ENCODE measurements around the gene LARP1B. TPM values are rescaled to one million over a fixed set of nuclear protein-coding genes. Genes with fewer than 3 reads are reported as not detected.

LARP1B gene
- total and polyA plus RNA-seq, 2 of the 8 experiments (the other 6 are each of a cell fraction or from before 2014, with no cell fraction given) = 10.6 to 47.0 TPM

- POLR2A ChIA-PET (ENCODE audit: partially characterized antibody) = interaction anchor here (1.2 to 1.6 kb wide), 2 partner anchors 18 to 66 kb away, joined by 3 to 5 read pairs; partner anchors contain the start of genes ABHD18 and MFSD8
- Histone ChIP-seq H3K79me2 (ENCODE audit: control insufficient read depth in 1 of 2, insufficient read depth in 2 of 2, low read length in 2 of 2) (no peaks in the 10 kb centered on the region), H3K14ac (ENCODE audit: insufficient read length) (no peak overlapping the region), H3K4me3 (ENCODE audit: extremely low read depth in 1 of 4, insufficient read depth in 2 of 4, low read depth in 3 of 4, low read length in 4 of 4) (no peak overlapping the region), H4K20me1 (replicated peaks in 1 of 2; ENCODE audit: control insufficient read depth in 1 of 2, insufficient read depth in 2 of 2, low read length in 2 of 2) (no peaks in the 10 kb centered on the region), H3K27ac (ENCODE audit: low read depth, low read length) (no peak overlapping the region), H3K56ac (replicated peaks; ENCODE audit: insufficient read length, low read depth, low read length) (no peak overlapping the region), H2BK20ac (ENCODE audit: low read length) (no peak overlapping the region), H3K36me3 (ENCODE audit: control insufficient read depth in 2 of 4, insufficient read depth in 4 of 4, low read length in 3 of 4) (peaks cover 0 to 10% (median 1%) of the 10 kb centered on the region in 4 experiments; a peak in 2 of 8 replicates), H2BK5ac (ENCODE audit: low read depth, low read length) (no peak overlapping the region), H2BK12ac (ENCODE audit: low read depth, low read length) (no peak overlapping the region), H2BK15ac (ENCODE audit: low read length) (no peak overlapping the region), H2AK5ac (ENCODE audit: low read depth, low read length) (no peak overlapping the region), H3K4me1 (replicated peaks in 1 of 4; ENCODE audit: control insufficient read depth in 3 of 4, insufficient read depth in 4 of 4, low read length in 3 of 4) (no peaks in the 10 kb centered on the region), H3K4me2 (ENCODE audit: insufficient read depth in 1 of 2, low read depth in 2 of 2, low read length in 2 of 2) (no peak overlapping the region), H4K5ac (ENCODE audit: insufficient read length, low read depth, low read length) (no peak overlapping the region), H3K9me3 (ENCODE audit: insufficient read depth in 2 of 2, low read depth in 1 of 2, low read length in 1 of 2) (no peaks in the 10 kb centered on the region), H3K79me1 (ENCODE audit: low read depth, low read length) (no peaks in the 10 kb centered on the region), H3K18ac (ENCODE audit: extremely low read depth, low read length) (no peak overlapping the region), H2BK120ac (replicated peaks; ENCODE audit: low read depth, low read length) (no peak overlapping the region), H3K27me3 (replicated peaks in 1 of 4; ENCODE audit: control insufficient read depth in 3 of 4, extremely low read depth in 1 of 4, insufficient read depth in 3 of 4, low read length in 3 of 4) (no peaks in the 10 kb centered on the region), H3K4ac (replicated peaks; ENCODE audit: insufficient read length, low read depth, low read length) (no peak overlapping the region), H4K8ac (ENCODE audit: extremely low read depth, insufficient read depth, low read length) (no peak overlapping the region), H3K23ac (ENCODE audit: insufficient read length) (no peak overlapping the region), H3K9ac (replicated peaks in 1 of 4; ENCODE audit: extremely low read depth in 1 of 4, low read depth in 3 of 4, low read length in 3 of 4) (no peak overlapping the region), H3K23me2 (ENCODE audit: low read depth, low read length) (no peaks in the 10 kb centered on the region), H4K91ac (replicated peaks; ENCODE audit: insufficient read length, low read length) (no peak overlapping the region), H2AFZ (ENCODE audit: low read length) (no peak overlapping the region)
- FAIRE-seq (no peak), DNase-seq (ENCODE audit: low read depth in 1 of 2, low spot score in 2 of 2) (no peak)
- CTCF ChIA-PET (ENCODE audit: partially characterized antibody) = interaction anchor here (0.7 to 1.3 kb wide), 4 partner anchors 11 to 714 kb away, joined by 3 to 4 read pairs (median 3); no protein-coding TSS in a partner anchor
- WGBS, 2 experiments (ENCODE audit: extremely low coverage in 1 of 2, insufficient coverage in 1 of 2, insufficient read length in 1 of 2, insufficient replicate concordance in 2 of 2, low coverage in 1 of 2, low lambda C conversion rate in 2 of 2, missing lambda C conversion rate in 1 of 2) = 79% methylated on average over 3 of the region's 3 CpGs; no CpG with 5 or more reads in 1 of the 2 experiments
- TF ChIP-seq FOSL1 (IDR thresholded peaks at IDR 0.05; ENCODE audit: insufficient read depth, low read depth, low read length) = no peak
- TF ChIP-seq EGR1 (IDR thresholded peaks at IDR 0.05; ENCODE audit: borderline replicate concordance, low read depth, low read length) = no peak
- no peak for TF ChIP-seq HDAC2 (IDR thresholded peaks at IDR 0.05; ENCODE audit: borderline replicate concordance in 1 of 2, low read depth in 2 of 2, low read length in 2 of 2)
- TF ChIP-seq CBX5 (IDR thresholded peaks at IDR 0.05; ENCODE audit: low read depth, low read length) = no peak
- TF ChIP-seq MAFK (IDR thresholded peaks at IDR 0.05; ENCODE audit: low read depth, low read length) = no peak
- TF ChIP-seq JUN (IDR thresholded peaks at IDR 0.05; ENCODE audit: low read depth, low read length) = no peak
- TF ChIP-seq SRF (IDR thresholded peaks at IDR 0.05; ENCODE audit: low read depth, low read length) = no peak
- no peak for TF ChIP-seq CBX8 (IDR thresholded peaks at IDR 0.05; ENCODE audit: borderline replicate concordance, low read depth, low read length)
- no peak for TF ChIP-seq POU5F1 (IDR thresholded peaks at IDR 0.05; ENCODE audit: low read depth, low read length)
- no peak for TF ChIP-seq MAX (IDR thresholded peaks at IDR 0.05)
- TF ChIP-seq KDM4A (IDR thresholded peaks at IDR 0.05; ENCODE audit: low read depth, low read length, severe bottlenecking) = no peak
- no peak for TF ChIP-seq CHD2 (IDR thresholded peaks at IDR 0.05; ENCODE audit: low read length)
- TF ChIP-seq SP1 (IDR thresholded peaks at IDR 0.05; ENCODE audit: low read depth, low read length) = no peak
- TF ChIP-seq POLR2AphosphoS5 (IDR thresholded peaks at IDR 0.05; ENCODE audit: low read depth, low read length) = no peak
Observed at GRCh38 chr4:128031756-128032384, 29.2 kb upstream of the LARP1B start.

Data from H1 (cell line).